H1 (cell line): Measurements from ENCODE around the gene ITGA4. TPM values are rescaled to one million over a fixed set of nuclear protein-coding genes. Genes with fewer than 3 reads are reported as not detected.
A peak's percentile ranks its signal among the peaks of the same experiment; 100 is the strongest.

Source experiments
- CTCF ChIA-PET: fragments of 300-600 bp; sonication (Branson Sonifier 250); formaldehyde crosslinking; loops from one replicate; lab custom pipeline; 2021; ENCODE audit not compliant: partially characterized antibody; lab: Charles Lee
- POLR2A ChIA-PET: fragments of 300-600 bp; sonication (Branson Sonifier 250); formaldehyde crosslinking; loops from one replicate; lab custom pipeline; 2021; ENCODE audit warnings: inconsistent platforms; ENCODE audit not compliant: partially characterized antibody; lab: Charles Lee
- DNase-seq, 2 experiments: peaks; one replicate each; pipeline versions ENCODE4 v3.0.0 to v3.0.0-alpha.2; 2010 to 2022; ENCODE audit warnings: low spot score in 2 of 2, low read depth in 1 of 2, mixed read lengths in 1 of 2
- FAIRE-seq: peaks from 2 replicates; lab custom pipeline; 2011; peaks lifted over from hg19 to GRCh38; lab: Jason Lieb, UNC
- H2AFZ ChIP-seq: 2 replicates; pipeline ENCODE4 v1.8.1; 2012; ENCODE audit warnings: low read length, inconsistent platforms
- H2AK5ac ChIP-seq: 2 replicates; pipeline ENCODE4 v1.6.1; 2013; ENCODE audit warnings: low read depth, low read length
- H2BK120ac ChIP-seq: replicated peaks from 2 replicates; pipeline ENCODE3; 2013; ENCODE audit warnings: low read depth, low read length, inconsistent platforms
- H2BK12ac ChIP-seq: 2 replicates; pipeline ENCODE4 v1.6.1; 2013; ENCODE audit warnings: low read depth, low read length
- H2BK15ac ChIP-seq: 2 replicates; pipeline ENCODE4 v1.6.1; 2013; ENCODE audit warnings: low read length
- H2BK20ac ChIP-seq: 2 replicates; pipeline ENCODE4 v1.6.1; 2013; ENCODE audit warnings: low read length
- H2BK5ac ChIP-seq: 2 replicates; pipeline ENCODE4 v1.6.1; 2013; ENCODE audit warnings: low read depth, low read length
- H3K14ac ChIP-seq: 2 replicates; pipeline ENCODE4 v1.6.1; 2013; ENCODE audit warnings: inconsistent platforms; ENCODE audit not compliant: insufficient read length
- H3K18ac ChIP-seq: 2 replicates; pipeline ENCODE4 v1.6.1; 2013; ENCODE audit warnings: low read length; ENCODE audit errors: extremely low read depth
- H3K23ac ChIP-seq: 2 replicates; pipeline ENCODE4 v1.6.1; 2013; ENCODE audit warnings: inconsistent platforms; ENCODE audit not compliant: insufficient read length
- H3K23me2 ChIP-seq: 2 replicates; pipeline ENCODE4 v1.6.1; 2013; ENCODE audit warnings: low read depth, low read length
- H3K27ac ChIP-seq: 2 replicates; pipeline ENCODE4 v1.6.1; 2011; ENCODE audit warnings: low read depth, low read length, inconsistent platforms
- H3K27me3 ChIP-seq, 4 experiments: replicated peaks in 1 of 4; 1 replicate in 1 of 4; 2 replicates in 3 of 4; pipeline versions ENCODE4 v1.6.1 to v1.8.1; 2011 to 2013; ENCODE audit warnings: low read length in 3 of 4, mild to moderate bottlenecking in 3 of 4, inconsistent platforms in 2 of 4, mixed read lengths in 2 of 4, moderate library complexity in 1 of 4; ENCODE audit not compliant: control insufficient read depth in 3 of 4, insufficient read depth in 3 of 4; ENCODE audit errors: extremely low read depth in 1 of 4
- H3K36me3 ChIP-seq, 4 experiments: 2 replicates each; pipeline versions ENCODE4 v1.6.1 to v1.8.1; 2011 to 2013; ENCODE audit warnings: mild to moderate bottlenecking in 4 of 4, low read length in 3 of 4, moderate library complexity in 2 of 4, control low read depth in 1 of 4, inconsistent platforms in 1 of 4; ENCODE audit not compliant: insufficient read depth in 4 of 4, control insufficient read depth in 2 of 4
- H3K4ac ChIP-seq: replicated peaks from 2 replicates; pipeline ENCODE3; 2013; ENCODE audit warnings: low read length, low read depth, mixed read lengths, inconsistent platforms; ENCODE audit not compliant: insufficient read length
- H3K4me1 ChIP-seq, 4 experiments: replicated peaks in 1 of 4; 1 replicate in 1 of 4; 2 replicates in 3 of 4; pipeline versions ENCODE4 v1.6.1 to v1.8.1; 2011 to 2013; ENCODE audit warnings: low read length in 3 of 4, inconsistent platforms in 2 of 4, mixed read lengths in 1 of 4; ENCODE audit not compliant: insufficient read depth in 4 of 4, control insufficient read depth in 3 of 4
- H3K4me2 ChIP-seq, 2 experiments: 2 replicates each; pipeline versions ENCODE4 v1.6.1 to v1.8.1; 2011 to 2013; ENCODE audit warnings: low read depth in 2 of 2, low read length in 2 of 2, control low read depth in 1 of 2, inconsistent platforms in 1 of 2, mild to moderate bottlenecking in 1 of 2; ENCODE audit not compliant: insufficient read depth in 1 of 2
- H3K4me3 ChIP-seq, 4 experiments: fragments of 200-600, 300-600 bp in 1 of 4; sonication (generic), shearing (Covaris generic), sonication (Bioruptor Twin) in 1 of 4; 2 replicates each; pipeline versions ENCODE4 v1.5.1 to v1.8.1; 2011 to 2016; ENCODE audit warnings: low read length in 4 of 4, low read depth in 3 of 4, control low read depth in 2 of 4, inconsistent platforms in 2 of 4, mild to moderate bottlenecking in 2 of 4, mixed read lengths in 1 of 4, moderate library complexity in 1 of 4; ENCODE audit not compliant: insufficient read depth in 2 of 4; ENCODE audit errors: extremely low read depth in 1 of 4
- H3K56ac ChIP-seq: replicated peaks from 2 replicates; pipeline ENCODE3; 2013; ENCODE audit warnings: low read depth, mild to moderate bottlenecking, mixed read lengths, low read length, inconsistent platforms; ENCODE audit not compliant: insufficient read length
- H3K79me1 ChIP-seq: 2 replicates; pipeline ENCODE4 v1.6.1; 2013; ENCODE audit warnings: low read depth, low read length, control low read depth
- H3K79me2 ChIP-seq, 2 experiments: 2 replicates each; pipeline versions ENCODE4 v1.6.1 to v1.8.1; 2012 to 2013; ENCODE audit warnings: low read length in 2 of 2, mild to moderate bottlenecking in 2 of 2, inconsistent platforms in 1 of 2; ENCODE audit not compliant: insufficient read depth in 2 of 2, control insufficient read depth in 1 of 2
- H3K9ac ChIP-seq, 4 experiments: replicated peaks in 1 of 4; 1 replicate in 1 of 4; 2 replicates in 3 of 4; pipeline versions ENCODE4 v1.6.1 to v1.8.1; 2011 to 2013; ENCODE audit warnings: low read depth in 3 of 4, low read length in 3 of 4, control low read depth in 2 of 4, mild to moderate bottlenecking in 2 of 4, moderate library complexity in 2 of 4, inconsistent platforms in 1 of 4; ENCODE audit errors: extremely low read depth in 1 of 4
- H3K9me3 ChIP-seq, 2 experiments: 2 replicates each; pipeline versions ENCODE4 v1.6.1 to v1.8.1; 2012 to 2013; ENCODE audit warnings: mild to moderate bottlenecking in 2 of 2, moderate library complexity in 2 of 2, control low read depth in 1 of 2, inconsistent platforms in 1 of 2, low read depth in 1 of 2, low read length in 1 of 2, mixed read lengths in 1 of 2; ENCODE audit not compliant: insufficient read depth in 2 of 2
- H4K20me1 ChIP-seq, 2 experiments: replicated peaks in 1 of 2; 2 replicates each; pipeline versions ENCODE3 to v1.8.1; 2011 to 2013; ENCODE audit warnings: inconsistent platforms in 2 of 2, low read length in 2 of 2, mild to moderate bottlenecking in 1 of 2; ENCODE audit not compliant: insufficient read depth in 2 of 2, control insufficient read depth in 1 of 2
- H4K5ac ChIP-seq: 2 replicates; pipeline ENCODE4 v1.6.1; 2013; ENCODE audit warnings: low read length, low read depth, mixed read lengths, inconsistent platforms; ENCODE audit not compliant: insufficient read length
- H4K8ac ChIP-seq: 2 replicates; pipeline ENCODE4 v1.8.0; 2013; ENCODE audit warnings: mild to moderate bottlenecking, moderate library complexity, low read length, inconsistent platforms; ENCODE audit not compliant: insufficient read depth; ENCODE audit errors: extremely low read depth
- H4K91ac ChIP-seq: replicated peaks from 2 replicates; pipeline ENCODE3; 2013; ENCODE audit warnings: low read length, mixed read lengths, inconsistent platforms; ENCODE audit not compliant: insufficient read length
- CEBPB ChIP-seq: IDR thresholded peaks from 2 replicates; pipeline ENCODE4 v1.6.1; 2012; ENCODE audit warnings: low read depth, low read length
- CREB1 ChIP-seq: IDR thresholded peaks from 2 replicates; pipeline ENCODE4 v1.6.1; 2012; ENCODE audit warnings: inconsistent platforms
- FOSL1 ChIP-seq: IDR thresholded peaks from 2 replicates; pipeline ENCODE4 v1.6.1; 2011; ENCODE audit warnings: mild to moderate bottlenecking, low read depth, low read length, moderate library complexity; ENCODE audit not compliant: insufficient read depth
- NRF1 ChIP-seq: IDR thresholded peaks from 2 replicates; pipeline ENCODE4 v1.6.1; 2011; ENCODE audit warnings: mild to moderate bottlenecking, low read depth, low read length, improper control_type of control experiment
- RAD21 ChIP-seq, 2 experiments: IDR thresholded peaks in 1 of 2; conservative IDR thresholded peaks in 1 of 2; 2 replicates each; pipeline ENCODE4 v1.6.1; 2011; ENCODE audit warnings: low read depth in 2 of 2, low read length in 2 of 2, improper control_type of control experiment in 1 of 2, inconsistent platforms in 1 of 2, mild to moderate bottlenecking in 1 of 2, moderate library complexity in 1 of 2
- SIN3A ChIP-seq, 2 experiments: IDR thresholded peaks in 1 of 2; conservative IDR thresholded peaks in 1 of 2; 2 replicates each; pipeline ENCODE4 v1.6.1; 2011 to 2012; ENCODE audit warnings: low read length in 2 of 2, improper control_type of control experiment in 1 of 2, low read depth in 1 of 2, mild to moderate bottlenecking in 1 of 2
- SRF ChIP-seq: IDR thresholded peaks from 2 replicates; pipeline ENCODE4 v1.6.1; 2011; ENCODE audit warnings: mild to moderate bottlenecking, low read depth, low read length, moderate library complexity
- TAF1 ChIP-seq: IDR thresholded peaks from 2 replicates; pipeline ENCODE4 v1.6.1; 2011; ENCODE audit warnings: mild to moderate bottlenecking, low read depth, low read length
- YY1 ChIP-seq: IDR thresholded peaks from 2 replicates; pipeline ENCODE4 v1.6.1; 2011; ENCODE audit warnings: low read depth, mild to moderate bottlenecking, low read length
- WGBS, 2 experiments: shearing (Covaris generic) in 1 of 2; methylation state at CpG; one replicate each; pipeline versions ENCODE4 v1.1.6 to v1.1.7; 2013 to 2015; ENCODE audit warnings: low lambda C conversion rate in 2 of 2, mixed read lengths in 2 of 2, inconsistent platforms in 1 of 2, low coverage in 1 of 2, missing lambda C conversion rate in 1 of 2; ENCODE audit not compliant: insufficient replicate concordance in 2 of 2, insufficient coverage in 1 of 2, insufficient read length in 1 of 2; ENCODE audit errors: extremely low coverage in 1 of 2, missing lambda C conversion rate in 1 of 2; 5-methylcytosine and 5-hydroxymethylcytosine counted together
- polyA plus RNA-seq, 7 experiments: library from polyadenylated mRNA; depleted of rRNA in 3 of 7; stranded (reverse) in 5 of 7; unstranded in 2 of 7; fragments of >200 nt in 5 of 7; fragments of 200-250 nt in 2 of 7; gene quantifications; 1 replicate in 5 of 7; 2 replicates in 1 of 7; 4 replicates in 1 of 7; pipeline versions ENCODE4 v1.2.1 to v1.2.3, GENCODE V29; 2011 to 2013; ENCODE audit warnings: missing spikeins in 2 of 7, mixed read lengths in 2 of 7
- total RNA-seq: library from RNA; stranded (reverse); fragmentation: NEBNext Ultra II Directional; extraction: Animal tissue kit (Norgen Biotek cat#: 25700); gene quantifications from 2 replicates; pipeline ENCODE4 v1.2.1, GENCODE V29; 2021
- TF ChIP-seq, protein P1 (sequence below), 3 experiments: IDR thresholded peaks; 1 replicate in 2 of 3; 2 replicates in 1 of 3; pipeline versions ENCODE4 v1.5.1 to v1.6.1; 2011; ENCODE audit warnings: low read length in 3 of 3, mild to moderate bottlenecking in 3 of 3, inconsistent platforms in 2 of 3, low read depth in 1 of 3, moderate library complexity in 1 of 3; ENCODE audit not compliant: insufficient read depth in 1 of 3; ENCODE audit errors: control extremely low read depth in 1 of 3
- TF ChIP-seq, protein P2 (sequence below): IDR thresholded peaks from 2 replicates; pipeline ENCODE4 v1.6.1; 2012; ENCODE audit warnings: inconsistent platforms

Gene ITGA4
- total and polyA plus RNA-seq, 2 of the 8 experiments (the other 6 are each of a cell fraction or from before 2014, with no cell fraction given) = 0.60 to 2.1 TPM

DNA sequence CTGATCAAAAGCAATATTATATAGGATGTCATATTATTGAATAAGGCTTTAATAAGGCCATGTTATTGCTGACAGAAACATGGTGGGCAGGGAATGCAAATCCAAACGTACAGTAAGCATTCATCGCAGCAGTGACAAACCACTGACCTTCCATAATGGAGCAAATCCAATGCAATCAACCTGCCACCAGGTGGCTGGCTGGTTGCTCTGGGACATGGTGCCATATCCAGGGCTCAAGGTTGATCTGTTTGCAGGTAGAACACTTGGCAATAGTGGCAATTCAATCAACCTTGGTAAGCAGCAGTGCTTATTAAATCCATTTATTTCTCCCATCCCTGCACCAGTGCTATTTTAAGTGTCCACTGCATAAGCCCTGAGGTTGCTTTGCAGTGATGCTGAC is 124.3 kb downstream of the ITGA4 start:
- Histone ChIP-seq H2BK12ac (no peak overlapping the region), H2BK120ac (no peak overlapping the region), H3K14ac (no peak overlapping the region), H3K23me2 (no peaks in the 10 kb centered on the region), H3K56ac (no peak overlapping the region), H4K8ac (no peak overlapping the region), H3K9me3 (no peaks in the 10 kb centered on the region), H3K36me3 (no peaks in the 10 kb centered on the region), H3K23ac (no peak overlapping the region), H4K5ac (no peak overlapping the region), H2AK5ac (no peak overlapping the region), H2BK15ac (no peak overlapping the region), H4K20me1 (no peaks in the 10 kb centered on the region), H3K27me3 (no peaks in the 10 kb centered on the region), H3K79me2 (no peaks in the 10 kb centered on the region), H3K79me1 (no peaks in the 10 kb centered on the region), H3K4me1 (peaks cover 0 to under 1% (median 0%) of the 10 kb centered on the region in 4 experiments; a peak in 2 of 7 replicates), H2BK5ac (no peak overlapping the region), H3K27ac (no peak overlapping the region), H2AFZ (no peak overlapping the region), H3K4me2 (no peak overlapping the region), H3K4ac (no peak overlapping the region), H3K18ac (no peak overlapping the region), H2BK20ac (no peak overlapping the region), H3K9ac (no peak overlapping the region), H3K4me3 (no peak overlapping the region), H4K91ac (no peak overlapping the region)
- TF ChIP-seq TAF1 = no peak
- TF ChIP-seq, protein P1, sequence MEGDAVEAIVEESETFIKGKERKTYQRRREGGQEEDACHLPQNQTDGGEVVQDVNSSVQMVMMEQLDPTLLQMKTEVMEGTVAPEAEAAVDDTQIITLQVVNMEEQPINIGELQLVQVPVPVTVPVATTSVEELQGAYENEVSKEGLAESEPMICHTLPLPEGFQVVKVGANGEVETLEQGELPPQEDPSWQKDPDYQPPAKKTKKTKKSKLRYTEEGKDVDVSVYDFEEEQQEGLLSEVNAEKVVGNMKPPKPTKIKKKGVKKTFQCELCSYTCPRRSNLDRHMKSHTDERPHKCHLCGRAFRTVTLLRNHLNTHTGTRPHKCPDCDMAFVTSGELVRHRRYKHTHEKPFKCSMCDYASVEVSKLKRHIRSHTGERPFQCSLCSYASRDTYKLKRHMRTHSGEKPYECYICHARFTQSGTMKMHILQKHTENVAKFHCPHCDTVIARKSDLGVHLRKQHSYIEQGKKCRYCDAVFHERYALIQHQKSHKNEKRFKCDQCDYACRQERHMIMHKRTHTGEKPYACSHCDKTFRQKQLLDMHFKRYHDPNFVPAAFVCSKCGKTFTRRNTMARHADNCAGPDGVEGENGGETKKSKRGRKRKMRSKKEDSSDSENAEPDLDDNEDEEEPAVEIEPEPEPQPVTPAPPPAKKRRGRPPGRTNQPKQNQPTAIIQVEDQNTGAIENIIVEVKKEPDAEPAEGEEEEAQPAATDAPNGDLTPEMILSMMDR (IDR thresholded peaks at IDR 0.05; ENCODE audit: control extremely low read depth in 1 of 3, insufficient read depth in 1 of 3, low read depth in 1 of 3, low read length in 3 of 3) = peak; percentile 62 to 76 (median 73)
- no peak for TF ChIP-seq CREB1
- peak; percentile 53; the same call in 1 of the 2 replicates for TF ChIP-seq YY1
- no peak for TF ChIP-seq CEBPB
- peak; percentile 65 to 71 for TF ChIP-seq RAD21 (IDR thresholded peaks at IDR 0.05 in 1 of 2, conservative IDR thresholded peaks at IDR 0.05 in 1 of 2; ENCODE audit: low read depth in 2 of 2, low read length in 2 of 2)
- TF ChIP-seq NRF1 = no peak
- no peak for TF ChIP-seq FOSL1
- TF ChIP-seq SRF = no peak
- TF ChIP-seq SIN3A (conservative IDR thresholded peaks at IDR 0.05 in 1 of 2, IDR thresholded peaks at IDR 0.05 in 1 of 2; ENCODE audit: low read depth in 1 of 2, low read length in 2 of 2) = no peak
- TF ChIP-seq, protein P2, sequence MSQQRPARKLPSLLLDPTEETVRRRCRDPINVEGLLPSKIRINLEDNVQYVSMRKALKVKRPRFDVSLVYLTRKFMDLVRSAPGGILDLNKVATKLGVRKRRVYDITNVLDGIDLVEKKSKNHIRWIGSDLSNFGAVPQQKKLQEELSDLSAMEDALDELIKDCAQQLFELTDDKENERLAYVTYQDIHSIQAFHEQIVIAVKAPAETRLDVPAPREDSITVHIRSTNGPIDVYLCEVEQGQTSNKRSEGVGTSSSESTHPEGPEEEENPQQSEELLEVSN = no peak
- no peak for DNase-seq
- POLR2A ChIA-PET = no interaction called here
- FAIRE-seq = peak; percentile 57
- WGBS, 2 experiments = 81% methylated on average over 2 of the region's 2 CpGs; no CpG with 5 or more reads in 1 of the 2 experiments
- CTCF ChIA-PET = interaction anchor here (1.1 to 6.1 kb wide), 3 partner anchors 8 to 134 kb away, joined by 5 to 34 read pairs (median 5); no protein-coding TSS in a partner anchor
